Measurements from ENCODE around the gene TBC1D3B. TPM values are rescaled to one million over a fixed set of nuclear protein-coding genes. Genes with fewer than 3 reads are reported as not detected.
"Not testable (repeated sequence)": the region's sequence is repeated elsewhere in the genome, so short reads cannot be mapped to it uniquely, and the experiment has no call there.

TBC1D3B gene
- total RNA-seq, 1 experiment from 2014 or later, result 6.3 TPM

DNA sequence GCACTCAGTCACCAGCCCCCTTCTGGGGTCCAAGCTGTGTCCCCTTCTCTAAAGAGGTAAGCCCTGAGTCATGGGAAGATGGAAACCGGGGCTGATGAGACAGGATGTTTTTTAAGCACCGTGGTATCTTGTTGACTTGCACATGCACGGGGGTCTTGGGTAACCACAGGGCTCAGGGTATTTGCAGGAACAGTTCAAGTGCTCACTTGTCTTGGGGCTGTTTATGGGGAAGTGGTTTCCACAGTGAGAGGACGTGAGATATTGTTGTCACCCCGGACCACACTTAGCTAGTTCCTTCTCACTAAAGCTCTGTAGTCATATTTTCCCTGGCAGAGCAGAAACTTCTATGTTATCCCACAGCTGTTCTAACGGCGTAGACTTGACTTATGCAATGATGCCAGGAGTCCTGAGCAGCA lies 12.5 kb upstream of the TBC1D3B start:
- Mint-ChIP-seq H3K27ac (no peak overlapping the region), H3K9me3 (no peaks in the 10 kb centered on the region), H3K4me3 (no peak overlapping the region), H3K27me3 (ENCODE audit: low read depth) (peaks cover 5% of the 10 kb centered on the region), H3K4me1 (peaks cover 6% of the 10 kb centered on the region), H3K36me3 (no peaks in the 10 kb centered on the region)
- DNase-seq (ENCODE audit: low spot score) (no peak), ATAC-seq (no peak)
- no peak for TF ChIP-seq RELA (CRISPR knock-in tag; IDR thresholded peaks at IDR 0.05; ENCODE audit: borderline replicate concordance)
- TF ChIP-seq, protein P1, sequence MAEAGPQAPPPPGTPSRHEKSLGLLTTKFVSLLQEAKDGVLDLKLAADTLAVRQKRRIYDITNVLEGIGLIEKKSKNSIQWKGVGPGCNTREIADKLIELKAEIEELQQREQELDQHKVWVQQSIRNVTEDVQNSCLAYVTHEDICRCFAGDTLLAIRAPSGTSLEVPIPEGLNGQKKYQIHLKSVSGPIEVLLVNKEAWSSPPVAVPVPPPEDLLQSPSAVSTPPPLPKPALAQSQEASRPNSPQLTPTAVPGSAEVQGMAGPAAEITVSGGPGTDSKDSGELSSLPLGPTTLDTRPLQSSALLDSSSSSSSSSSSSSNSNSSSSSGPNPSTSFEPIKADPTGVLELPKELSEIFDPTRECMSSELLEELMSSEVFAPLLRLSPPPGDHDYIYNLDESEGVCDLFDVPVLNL (CRISPR knock-in tag; IDR thresholded peaks at IDR 0.05; ENCODE audit: borderline replicate concordance, low read depth), result no peak
- TF ChIP-seq, protein P2, sequence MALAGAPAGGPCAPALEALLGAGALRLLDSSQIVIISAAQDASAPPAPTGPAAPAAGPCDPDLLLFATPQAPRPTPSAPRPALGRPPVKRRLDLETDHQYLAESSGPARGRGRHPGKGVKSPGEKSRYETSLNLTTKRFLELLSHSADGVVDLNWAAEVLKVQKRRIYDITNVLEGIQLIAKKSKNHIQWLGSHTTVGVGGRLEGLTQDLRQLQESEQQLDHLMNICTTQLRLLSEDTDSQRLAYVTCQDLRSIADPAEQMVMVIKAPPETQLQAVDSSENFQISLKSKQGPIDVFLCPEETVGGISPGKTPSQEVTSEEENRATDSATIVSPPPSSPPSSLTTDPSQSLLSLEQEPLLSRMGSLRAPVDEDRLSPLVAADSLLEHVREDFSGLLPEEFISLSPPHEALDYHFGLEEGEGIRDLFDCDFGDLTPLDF (CRISPR knock-in tag; IDR thresholded peaks at IDR 0.05), result no peak
- TF ChIP-seq OVOL2 (CRISPR knock-in tag; IDR thresholded peaks at IDR 0.05; ENCODE audit: borderline replicate concordance), result no peak
- TF ChIP-seq NFE2L1 (CRISPR knock-in tag; IDR thresholded peaks at IDR 0.05), result no peak
- POLR2A ChIA-PET, result no interaction called here
- CTCF ChIA-PET, result no interaction called here

DNA sequence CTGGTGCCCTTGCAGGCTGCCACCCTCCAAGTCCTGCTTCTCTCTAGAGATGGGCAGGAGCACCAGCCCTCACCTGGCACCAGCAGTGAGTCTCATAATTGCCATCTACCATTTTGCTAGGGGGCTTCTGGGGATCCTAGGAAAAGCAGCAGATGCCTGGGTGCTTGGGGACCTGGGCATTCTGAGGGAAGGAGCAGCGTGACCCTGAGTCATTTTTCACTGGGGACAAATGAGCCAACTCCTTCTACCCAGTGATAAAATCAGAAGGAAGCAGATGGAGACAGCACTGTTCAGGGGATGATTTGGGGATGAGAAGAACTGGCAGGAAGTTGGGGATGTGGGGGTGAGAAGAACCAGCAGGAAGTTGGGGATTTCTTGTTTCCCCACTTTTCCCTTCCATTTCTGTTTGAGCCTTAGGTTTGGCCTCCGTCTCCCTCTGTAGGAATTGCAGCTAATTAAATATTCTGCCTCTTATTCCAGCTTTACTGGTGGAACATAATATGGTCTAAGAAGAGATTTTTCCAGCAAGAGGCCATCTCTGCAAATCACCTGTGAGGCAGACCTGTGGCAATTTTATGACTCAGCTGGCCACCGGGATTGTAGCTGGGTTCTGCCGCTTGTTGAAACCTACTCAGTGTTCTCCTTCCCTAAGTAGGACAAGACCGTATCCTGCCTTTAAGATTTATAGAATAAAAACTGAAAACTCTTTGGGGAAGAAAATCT lies 11.7 kb upstream of the TBC1D3B start:
- H3K27ac Mint-ChIP-seq; CTCF ChIA-PET; POLR2A ChIA-PET; H3K4me1 Mint-ChIP-seq; ATAC-seq; H3K36me3 Mint-ChIP-seq; DNase-seq (ENCODE audit: low spot score); H3K9me3 Mint-ChIP-seq; H3K4me3 Mint-ChIP-seq: not testable (repeated sequence)
- H3K27me3 Mint-ChIP-seq (ENCODE audit: low read depth), result peaks cover 12% of the 10 kb centered on the region

DNA sequence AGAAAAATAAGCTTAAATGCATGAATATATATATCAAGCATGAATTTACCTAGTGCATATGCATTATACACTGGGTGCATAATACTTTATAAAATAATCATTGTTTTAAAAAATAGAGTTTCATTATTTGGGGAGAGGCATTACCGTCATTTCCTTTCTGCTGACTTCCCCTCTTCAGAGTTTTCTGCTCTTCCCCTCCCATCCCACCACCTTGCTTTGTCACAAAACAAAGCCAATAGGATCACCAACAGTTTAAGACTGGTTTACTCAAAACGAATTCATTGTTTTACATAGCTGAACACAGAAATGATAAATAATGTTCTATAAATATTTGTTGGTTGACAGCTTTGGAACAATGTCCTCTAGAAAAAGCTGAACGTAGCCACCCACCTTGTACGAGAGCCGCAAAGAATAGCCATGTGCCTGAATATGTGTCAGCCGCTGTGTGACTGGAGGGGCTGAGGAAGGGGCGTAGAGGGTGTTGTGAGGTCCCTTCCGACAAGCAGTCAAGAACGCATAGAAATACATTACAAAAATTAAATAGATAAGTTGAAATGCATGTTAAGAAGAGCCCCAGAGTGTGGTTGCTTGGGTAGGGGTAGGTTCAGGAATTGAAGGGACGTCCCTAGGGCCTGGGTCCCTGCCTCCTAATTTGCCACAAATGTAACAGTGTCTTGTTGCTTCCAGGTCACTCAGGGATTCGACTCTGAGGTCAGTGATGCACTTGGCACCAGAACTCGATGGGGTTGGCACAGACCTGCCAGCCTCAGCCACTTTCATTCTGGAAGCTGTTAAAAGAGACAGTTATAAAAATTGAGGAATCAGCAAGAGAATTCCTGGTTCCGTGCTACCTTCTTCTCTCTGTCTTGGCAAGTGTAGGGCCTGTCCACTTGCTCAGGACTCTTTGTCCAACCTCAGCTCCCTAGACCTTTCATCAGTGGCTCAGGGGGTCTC lies 10.7 kb upstream of the TBC1D3B start:
- H3K36me3 Mint-ChIP-seq; H3K4me3 Mint-ChIP-seq; H3K9me3 Mint-ChIP-seq; ATAC-seq; H3K4me1 Mint-ChIP-seq; H3K27ac Mint-ChIP-seq; DNase-seq (ENCODE audit: low spot score); POLR2A ChIA-PET: not testable (repeated sequence)
- CTCF ChIA-PET, result interaction anchor here (1.3 kb wide), 1 partner anchor 8 kb away, joined by 3 read pairs; no protein-coding TSS in a partner anchor
- peaks cover 19% of the 10 kb centered on the region for H3K27me3 Mint-ChIP-seq (ENCODE audit: low read depth)

DNA sequence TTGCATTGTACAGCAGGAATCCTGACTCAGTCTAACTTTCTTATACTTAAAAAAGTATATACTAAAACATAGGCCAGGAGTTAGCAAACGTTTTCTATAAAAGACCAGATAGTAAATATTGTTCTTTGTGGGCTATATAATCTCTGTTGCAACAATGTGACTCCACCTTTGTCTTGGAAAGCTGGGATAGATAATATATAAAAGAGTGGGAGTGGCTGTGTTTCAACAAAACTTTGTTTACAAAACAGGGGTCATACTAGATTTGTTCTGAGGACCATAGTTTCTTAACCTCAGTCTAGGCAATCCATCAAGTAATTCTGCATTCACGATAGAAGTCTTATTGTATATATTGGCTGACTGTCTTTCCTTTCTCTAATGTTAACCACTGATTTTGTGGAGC lies 9.0 kb upstream of the TBC1D3B start:
- ChIA-PET POLR2A (no interaction called here), CTCF (no interaction called here)
- Mint-ChIP-seq H3K4me1 (peaks cover 5% of the 10 kb centered on the region; the same call in 1 of the 2 replicates), H3K9me3 (no peaks in the 10 kb centered on the region), H3K4me3 (no peak overlapping the region), H3K27ac (no peak overlapping the region), H3K27me3 (ENCODE audit: low read depth) (peaks cover 32% of the 10 kb centered on the region), H3K36me3 (no peaks in the 10 kb centered on the region)
- no peak for ATAC-seq
- no peak for DNase-seq (ENCODE audit: low spot score)
- TF ChIP-seq NR1H2 (CRISPR knock-in tag; IDR thresholded peaks at IDR 0.05) (no peak), ZNF121 (CRISPR knock-in tag; IDR thresholded peaks at IDR 0.05) (no peak), RELA (CRISPR knock-in tag; IDR thresholded peaks at IDR 0.05; ENCODE audit: borderline replicate concordance) (no peak)
- TF ChIP-seq, protein P1 (CRISPR knock-in tag; IDR thresholded peaks at IDR 0.05; ENCODE audit: borderline replicate concordance, low read depth), result no peak
- TF ChIP-seq, protein P3, sequence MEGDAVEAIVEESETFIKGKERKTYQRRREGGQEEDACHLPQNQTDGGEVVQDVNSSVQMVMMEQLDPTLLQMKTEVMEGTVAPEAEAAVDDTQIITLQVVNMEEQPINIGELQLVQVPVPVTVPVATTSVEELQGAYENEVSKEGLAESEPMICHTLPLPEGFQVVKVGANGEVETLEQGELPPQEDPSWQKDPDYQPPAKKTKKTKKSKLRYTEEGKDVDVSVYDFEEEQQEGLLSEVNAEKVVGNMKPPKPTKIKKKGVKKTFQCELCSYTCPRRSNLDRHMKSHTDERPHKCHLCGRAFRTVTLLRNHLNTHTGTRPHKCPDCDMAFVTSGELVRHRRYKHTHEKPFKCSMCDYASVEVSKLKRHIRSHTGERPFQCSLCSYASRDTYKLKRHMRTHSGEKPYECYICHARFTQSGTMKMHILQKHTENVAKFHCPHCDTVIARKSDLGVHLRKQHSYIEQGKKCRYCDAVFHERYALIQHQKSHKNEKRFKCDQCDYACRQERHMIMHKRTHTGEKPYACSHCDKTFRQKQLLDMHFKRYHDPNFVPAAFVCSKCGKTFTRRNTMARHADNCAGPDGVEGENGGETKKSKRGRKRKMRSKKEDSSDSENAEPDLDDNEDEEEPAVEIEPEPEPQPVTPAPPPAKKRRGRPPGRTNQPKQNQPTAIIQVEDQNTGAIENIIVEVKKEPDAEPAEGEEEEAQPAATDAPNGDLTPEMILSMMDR (IDR thresholded peaks at IDR 0.05), result no peak
- TF ChIP-seq, protein P4, sequence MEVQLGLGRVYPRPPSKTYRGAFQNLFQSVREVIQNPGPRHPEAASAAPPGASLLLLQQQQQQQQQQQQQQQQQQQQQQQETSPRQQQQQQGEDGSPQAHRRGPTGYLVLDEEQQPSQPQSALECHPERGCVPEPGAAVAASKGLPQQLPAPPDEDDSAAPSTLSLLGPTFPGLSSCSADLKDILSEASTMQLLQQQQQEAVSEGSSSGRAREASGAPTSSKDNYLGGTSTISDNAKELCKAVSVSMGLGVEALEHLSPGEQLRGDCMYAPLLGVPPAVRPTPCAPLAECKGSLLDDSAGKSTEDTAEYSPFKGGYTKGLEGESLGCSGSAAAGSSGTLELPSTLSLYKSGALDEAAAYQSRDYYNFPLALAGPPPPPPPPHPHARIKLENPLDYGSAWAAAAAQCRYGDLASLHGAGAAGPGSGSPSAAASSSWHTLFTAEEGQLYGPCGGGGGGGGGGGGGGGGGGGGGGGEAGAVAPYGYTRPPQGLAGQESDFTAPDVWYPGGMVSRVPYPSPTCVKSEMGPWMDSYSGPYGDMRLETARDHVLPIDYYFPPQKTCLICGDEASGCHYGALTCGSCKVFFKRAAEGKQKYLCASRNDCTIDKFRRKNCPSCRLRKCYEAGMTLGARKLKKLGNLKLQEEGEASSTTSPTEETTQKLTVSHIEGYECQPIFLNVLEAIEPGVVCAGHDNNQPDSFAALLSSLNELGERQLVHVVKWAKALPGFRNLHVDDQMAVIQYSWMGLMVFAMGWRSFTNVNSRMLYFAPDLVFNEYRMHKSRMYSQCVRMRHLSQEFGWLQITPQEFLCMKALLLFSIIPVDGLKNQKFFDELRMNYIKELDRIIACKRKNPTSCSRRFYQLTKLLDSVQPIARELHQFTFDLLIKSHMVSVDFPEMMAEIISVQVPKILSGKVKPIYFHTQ (CRISPR knock-in tag; IDR thresholded peaks at IDR 0.05), result no peak
- TF ChIP-seq, protein P5, sequence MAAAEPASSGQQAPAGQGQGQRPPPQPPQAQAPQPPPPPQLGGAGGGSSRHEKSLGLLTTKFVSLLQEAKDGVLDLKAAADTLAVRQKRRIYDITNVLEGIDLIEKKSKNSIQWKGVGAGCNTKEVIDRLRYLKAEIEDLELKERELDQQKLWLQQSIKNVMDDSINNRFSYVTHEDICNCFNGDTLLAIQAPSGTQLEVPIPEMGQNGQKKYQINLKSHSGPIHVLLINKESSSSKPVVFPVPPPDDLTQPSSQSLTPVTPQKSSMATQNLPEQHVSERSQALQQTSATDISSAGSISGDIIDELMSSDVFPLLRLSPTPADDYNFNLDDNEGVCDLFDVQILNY (CRISPR knock-in tag; IDR thresholded peaks at IDR 0.05), result no peak
- TF ChIP-seq, protein P6, sequence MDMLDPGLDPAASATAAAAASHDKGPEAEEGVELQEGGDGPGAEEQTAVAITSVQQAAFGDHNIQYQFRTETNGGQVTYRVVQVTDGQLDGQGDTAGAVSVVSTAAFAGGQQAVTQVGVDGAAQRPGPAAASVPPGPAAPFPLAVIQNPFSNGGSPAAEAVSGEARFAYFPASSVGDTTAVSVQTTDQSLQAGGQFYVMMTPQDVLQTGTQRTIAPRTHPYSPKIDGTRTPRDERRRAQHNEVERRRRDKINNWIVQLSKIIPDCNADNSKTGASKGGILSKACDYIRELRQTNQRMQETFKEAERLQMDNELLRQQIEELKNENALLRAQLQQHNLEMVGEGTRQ (CRISPR knock-in tag; IDR thresholded peaks at IDR 0.05), result no peak

All from WTC11 (cell line).